HG02870 (cell line): ENCODE results near the gene IL6ST.

Experiments
- ATAC-seq: cut with Tn5 transposase; IDR thresholded peaks from one replicate; pipeline ENCODE4 v1.9.1; 2021; ENCODE audit warnings: mild to moderate bottlenecking, moderate library complexity; ENCODE audit not compliant: unreplicated experiment

IL6ST gene

GRCh38 chr5:55897905-55898304, 96.9 kb downstream of the IL6ST start:
- ATAC-seq = no peak

DNA sequence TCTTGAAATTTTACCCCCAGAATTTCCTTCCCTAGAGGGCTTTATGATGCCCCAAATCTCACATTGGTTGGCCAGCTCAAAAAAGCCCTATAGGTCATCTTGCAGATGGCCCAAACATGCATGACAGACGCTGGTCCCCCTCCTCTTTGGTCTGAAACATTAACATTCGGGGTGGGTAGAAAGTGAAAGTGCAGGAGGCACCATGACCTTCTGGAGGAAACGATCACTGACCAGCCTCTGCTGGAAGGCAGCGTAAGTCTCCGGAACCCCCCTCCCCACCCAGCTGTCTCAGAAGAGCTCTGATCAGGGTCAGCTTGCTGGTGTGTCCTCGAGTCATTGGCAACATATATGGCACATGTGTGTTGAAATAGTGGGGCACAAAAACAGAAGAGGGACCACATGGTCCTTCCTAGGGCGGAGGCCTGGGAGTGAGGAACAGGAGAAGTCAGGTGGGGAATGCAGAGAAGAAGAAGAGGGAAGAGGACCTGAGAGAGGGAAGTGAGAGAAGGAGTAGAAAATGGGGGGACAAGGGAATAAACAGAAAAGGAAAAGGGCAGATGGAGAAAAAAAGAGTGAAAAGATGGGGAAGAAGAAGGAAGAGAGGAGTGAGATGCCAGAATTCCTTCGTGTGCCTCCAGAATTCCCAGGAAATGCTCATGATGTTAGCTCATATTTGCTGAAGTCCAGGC, 97.4 kb downstream of the IL6ST start:
- no peak for ATAC-seq

GRCh38 chr5:55896663-55897062, 98.1 kb downstream of the IL6ST start:
- no peak for ATAC-seq

DNA sequence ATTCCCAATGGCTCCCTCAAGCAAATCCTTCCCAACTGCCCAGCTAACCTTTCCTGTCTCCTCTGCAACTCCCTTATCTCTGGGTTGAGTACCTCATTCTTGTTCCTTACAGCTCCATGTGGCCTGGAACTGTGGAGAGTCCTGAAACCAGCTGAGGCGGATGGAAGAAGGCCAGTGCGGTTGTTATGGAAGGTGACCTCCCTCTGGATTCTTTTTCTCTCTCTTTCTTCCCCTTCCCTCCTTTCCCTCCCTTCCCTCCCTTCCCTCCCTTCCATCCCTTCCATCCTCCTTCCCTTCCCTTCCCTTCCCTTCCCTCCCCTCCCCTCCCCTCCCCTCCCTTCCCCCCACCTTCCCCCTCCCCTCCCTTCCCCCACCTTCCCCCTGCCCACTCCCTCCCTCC, 98.5 kb downstream of the IL6ST start:
- no peak for ATAC-seq

DNA sequence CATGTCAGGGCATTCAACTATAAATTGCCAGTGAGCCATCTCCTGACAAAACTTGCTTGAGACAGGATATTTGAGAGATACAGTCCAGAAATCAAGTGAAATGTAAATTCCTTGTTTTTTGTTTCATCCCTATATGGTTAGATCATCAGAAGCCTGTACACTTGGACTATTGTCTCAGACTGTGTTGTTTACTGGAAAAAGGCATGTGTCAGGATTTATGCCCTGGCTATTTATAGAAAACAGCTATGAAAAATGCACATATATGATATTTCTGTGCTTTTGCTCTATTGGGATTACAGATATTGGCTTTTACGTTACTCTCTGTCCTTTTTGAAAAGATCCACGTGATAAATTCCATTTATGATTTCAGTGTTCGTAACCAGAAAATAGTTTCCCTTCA, 99.4 kb downstream of the IL6ST start:
- ATAC-seq = no peak

- no peak for ATAC-seq
Measured at GRCh38 chr5:55894135-55894534, 100.6 kb downstream of the IL6ST start.

- no peak for ATAC-seq
Measured at GRCh38 chr5:55892479-55892878, 102.3 kb downstream of the IL6ST start.

DNA sequence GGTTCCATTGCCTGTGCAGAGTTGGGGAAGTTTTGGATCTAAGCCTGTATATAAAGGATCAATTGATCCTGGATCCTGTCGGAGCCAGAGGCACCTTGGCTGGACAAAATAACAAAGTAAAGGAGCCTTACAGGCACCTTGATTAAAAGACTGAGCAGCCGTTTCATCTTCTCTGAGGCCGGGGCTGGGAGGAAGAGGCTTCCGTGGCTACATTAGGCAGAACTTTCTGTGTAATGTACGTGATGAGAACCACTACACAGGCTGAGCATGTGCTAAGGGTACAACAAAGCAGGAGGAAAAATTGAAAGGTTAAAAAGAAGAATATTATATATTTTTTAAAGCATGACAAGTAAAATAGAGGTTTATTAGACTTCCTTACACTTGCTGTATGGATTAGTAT, 106.6 kb downstream of the IL6ST start:
- no peak for ATAC-seq

GRCh38 chr5:55885359-55885758, 109.4 kb downstream of the IL6ST start:
- ATAC-seq = no peak
